RWPE1 (cell line): ENCODE data around the gene KDM6A.

Experiments
- CTCF ChIA-PET: fragments of 350-600 bp; sonication (Branson Sonifier 250); formaldehyde crosslinking; extraction: SDS; loops from one replicate; lab custom pipeline; 2021; lab: Yijun Ruan, JAX
- POLR2A ChIA-PET: fragments of 400-600 bp; formaldehyde crosslinking; extraction: SDS; loops from one replicate; lab custom pipeline; 2020; ENCODE audit warnings: antibody characterized with exemption; ENCODE audit not compliant: low non-redundant PET; lab: Yijun Ruan, JAX
- DNase-seq: peaks from one replicate; pipeline ENCODE4 v3.0.0; 2012; ENCODE audit warnings: low spot score
- H3K27ac ChIP-seq: fragments of 450-650 bp; 2 replicates; pipeline ENCODE4 v1.5.1; 2017
- TF ChIP-seq, protein P1 (sequence below): fragments of 450-650 bp; conservative IDR thresholded peaks from 2 replicates; pipeline ENCODE4 v1.5.1; 2017; ENCODE audit warnings: low read depth, mild to moderate bottlenecking

Gene KDM6A

GRCh38 chrX:45006002-45006800 is 133.2 kb downstream of the KDM6A start:
- peak; percentile 15 for DNase-seq
- no peak overlapping the region for H3K27ac ChIP-seq
- TF ChIP-seq, protein P1, sequence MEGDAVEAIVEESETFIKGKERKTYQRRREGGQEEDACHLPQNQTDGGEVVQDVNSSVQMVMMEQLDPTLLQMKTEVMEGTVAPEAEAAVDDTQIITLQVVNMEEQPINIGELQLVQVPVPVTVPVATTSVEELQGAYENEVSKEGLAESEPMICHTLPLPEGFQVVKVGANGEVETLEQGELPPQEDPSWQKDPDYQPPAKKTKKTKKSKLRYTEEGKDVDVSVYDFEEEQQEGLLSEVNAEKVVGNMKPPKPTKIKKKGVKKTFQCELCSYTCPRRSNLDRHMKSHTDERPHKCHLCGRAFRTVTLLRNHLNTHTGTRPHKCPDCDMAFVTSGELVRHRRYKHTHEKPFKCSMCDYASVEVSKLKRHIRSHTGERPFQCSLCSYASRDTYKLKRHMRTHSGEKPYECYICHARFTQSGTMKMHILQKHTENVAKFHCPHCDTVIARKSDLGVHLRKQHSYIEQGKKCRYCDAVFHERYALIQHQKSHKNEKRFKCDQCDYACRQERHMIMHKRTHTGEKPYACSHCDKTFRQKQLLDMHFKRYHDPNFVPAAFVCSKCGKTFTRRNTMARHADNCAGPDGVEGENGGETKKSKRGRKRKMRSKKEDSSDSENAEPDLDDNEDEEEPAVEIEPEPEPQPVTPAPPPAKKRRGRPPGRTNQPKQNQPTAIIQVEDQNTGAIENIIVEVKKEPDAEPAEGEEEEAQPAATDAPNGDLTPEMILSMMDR = no peak
- CTCF ChIA-PET = no interaction called here
- POLR2A ChIA-PET = no interaction called here

DNA sequence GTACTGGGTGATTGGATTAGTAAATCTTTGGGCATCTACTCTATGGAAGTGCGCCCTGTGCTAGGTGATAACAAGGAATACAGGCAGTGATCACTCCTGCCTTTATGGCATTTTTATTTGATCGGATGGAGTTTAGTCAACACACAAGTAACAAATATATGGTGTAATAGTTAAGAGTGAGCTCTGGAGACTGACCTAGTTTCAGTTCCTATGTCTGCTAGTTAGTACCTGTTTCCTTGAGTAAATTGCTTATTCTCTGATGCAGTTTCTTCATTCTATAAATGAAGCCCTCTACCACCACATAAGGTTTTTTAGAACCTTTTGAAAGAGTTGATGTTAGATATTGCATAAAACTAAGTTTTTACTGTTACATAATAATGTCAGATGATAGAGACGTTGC is 134.6 kb downstream of the KDM6A start:
- TF ChIP-seq, protein P1 = no peak
- H3K27ac ChIP-seq = no peak overlapping the region
- ChIA-PET POLR2A (no interaction called here), CTCF (no interaction called here)
- no peak for DNase-seq

DNA sequence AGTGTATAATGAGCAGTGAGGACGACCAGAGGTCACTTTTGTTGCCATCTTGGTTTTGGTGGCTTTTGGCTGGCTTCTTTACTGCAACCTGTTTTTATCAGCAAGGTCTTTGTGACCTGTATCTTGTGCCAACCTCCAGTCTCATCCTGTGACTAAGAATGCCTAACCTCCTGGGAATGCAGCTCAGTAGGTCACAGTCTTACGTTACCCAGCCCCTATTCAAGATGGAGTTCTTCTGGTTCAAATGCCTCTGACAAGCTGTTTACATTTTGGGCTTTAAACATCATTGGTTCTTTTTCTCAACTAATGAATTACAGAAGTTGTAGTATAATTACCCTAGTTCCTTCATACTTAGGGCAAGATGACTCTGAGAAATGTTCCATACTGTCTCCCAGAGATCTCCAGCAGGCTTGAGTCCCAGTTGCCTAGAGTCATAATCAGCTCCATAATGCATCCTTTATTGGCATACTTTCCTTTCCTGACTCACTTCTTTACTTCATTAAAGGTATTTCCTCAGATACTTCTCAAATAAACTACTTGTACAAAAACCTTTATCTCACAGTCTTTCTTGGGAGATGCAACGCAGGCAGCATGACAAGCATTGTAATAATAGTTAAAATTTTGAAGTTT is 136.5 kb downstream of the KDM6A start:
- TF ChIP-seq, protein P1 = no peak
- H3K27ac ChIP-seq = no peak overlapping the region
- ChIA-PET POLR2A (no interaction called here), CTCF (no interaction called here)
- no peak for DNase-seq

- peak; percentile 38 for DNase-seq
- TF ChIP-seq, protein P1 = no peak
- ChIA-PET POLR2A (no interaction called here), CTCF (interaction anchor here (0.7 kb wide), 1 partner anchor 44 kb away, joined by 3 read pairs; no protein-coding TSS in a partner anchor)
- no peak overlapping the region for H3K27ac ChIP-seq
Measured at GRCh38 chrX:45011131-45011530, 138.1 kb downstream of the KDM6A start.

DNA sequence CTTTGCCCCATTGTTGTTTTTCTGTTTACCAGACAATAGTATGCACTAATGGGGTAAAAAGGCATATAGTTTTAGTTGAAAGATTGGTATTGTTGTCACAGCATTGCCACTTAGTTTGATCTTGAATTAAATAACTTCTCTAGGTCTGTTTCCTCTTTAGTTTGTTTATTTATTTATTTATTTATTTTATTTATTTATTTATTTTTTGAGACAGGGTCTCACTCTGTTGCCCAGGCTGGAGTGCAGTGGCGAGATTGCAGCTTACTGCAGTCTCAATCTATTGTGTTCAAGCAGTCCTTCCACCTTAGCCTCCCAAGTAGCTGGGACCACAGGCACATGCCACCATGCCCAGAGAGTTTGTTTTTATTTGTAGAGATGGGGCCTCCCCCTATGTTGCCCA is 138.6 kb downstream of the KDM6A start:
- DNase-seq = no peak
- POLR2A ChIA-PET = no interaction called here
- no peak overlapping the region for H3K27ac ChIP-seq
- CTCF ChIA-PET = no interaction called here
- TF ChIP-seq, protein P1 = no peak

GRCh38 chrX:45017946-45018345 is 145.0 kb downstream of the KDM6A start:
- no peak overlapping the region for H3K27ac ChIP-seq
- CTCF ChIA-PET = no interaction called here
- TF ChIP-seq, protein P1 = no peak
- no peak for DNase-seq
- POLR2A ChIA-PET = no interaction called here
